Measurements from ENCODE around the gene TSPAN31. TPM values are rescaled to one million over a fixed set of nuclear protein-coding genes. Genes with fewer than 3 reads are reported as not detected.

TSPAN31 gene
- total RNA-seq, 5 donors from 2014 or later (not counting 1 experiment from before 2014, with no cell fraction given) = 12.8 to 25.6 (median 15.5) TPM

- H3K27me3 ChIP-seq (replicated peaks in 1 of 2; ENCODE audit: control insufficient read depth in 2 of 2, extremely low read depth in 1 of 2, insufficient read depth in 2 of 2, low read length in 1 of 2) = no peaks in the 10 kb centered on the region
- no peaks in the 10 kb centered on the region for H3K9me3 Mint-ChIP-seq
- H3K9me3 ChIP-seq = no peaks in the 10 kb centered on the region
- no peaks in the 10 kb centered on the region for H3K27me3 Mint-ChIP-seq
- no peak overlapping the region for H3K4me3 ChIP-seq (ENCODE audit: control insufficient read depth in 1 of 2, extremely low read depth in 1 of 2, low read length in 1 of 2)
- peaks cover 0 to 13% of the 10 kb centered on the region in 2 experiments for H3K4me1 ChIP-seq (ENCODE audit: control insufficient read depth in 1 of 2, extremely low read depth in 1 of 2, insufficient read depth in 2 of 2, low read length in 2 of 2)
- H3K4me3 Mint-ChIP-seq = no peak overlapping the region
- no peak overlapping the region for H3K27ac ChIP-seq (ENCODE audit: low read length)
- H3K27ac Mint-ChIP-seq = no peak overlapping the region
- peaks cover 5 to 10% (median 6%) of the 10 kb centered on the region in 3 donors for H3K4me1 Mint-ChIP-seq
- ATAC-seq (replicated peaks in 1 of 4) (no peak), DNase-seq (no peak)
- H3K36me3 Mint-ChIP-seq = peaks cover 68% of the 10 kb centered on the region
- WGBS (ENCODE audit: insufficient coverage) = 96% methylated on average over 7 of the region's 13 CpGs
- CTCF ChIA-PET = no interaction called here
- peaks cover 32 to 92% of the 10 kb centered on the region in 2 donors for H3K36me3 ChIP-seq (ENCODE audit: control insufficient read depth in 2 of 2, extremely low read depth in 1 of 2, insufficient read depth in 1 of 2, low read length in 1 of 2)
- POLR2A ChIA-PET = interaction anchor here in 1 of 2 donors (0.7 kb wide), 1 partner anchor 20 kb away, joined by 3 read pairs; no protein-coding TSS in a partner anchor
Measured at GRCh38 chr12:57730336-57731067, 14.3 kb upstream of the TSPAN31 start.

DNA sequence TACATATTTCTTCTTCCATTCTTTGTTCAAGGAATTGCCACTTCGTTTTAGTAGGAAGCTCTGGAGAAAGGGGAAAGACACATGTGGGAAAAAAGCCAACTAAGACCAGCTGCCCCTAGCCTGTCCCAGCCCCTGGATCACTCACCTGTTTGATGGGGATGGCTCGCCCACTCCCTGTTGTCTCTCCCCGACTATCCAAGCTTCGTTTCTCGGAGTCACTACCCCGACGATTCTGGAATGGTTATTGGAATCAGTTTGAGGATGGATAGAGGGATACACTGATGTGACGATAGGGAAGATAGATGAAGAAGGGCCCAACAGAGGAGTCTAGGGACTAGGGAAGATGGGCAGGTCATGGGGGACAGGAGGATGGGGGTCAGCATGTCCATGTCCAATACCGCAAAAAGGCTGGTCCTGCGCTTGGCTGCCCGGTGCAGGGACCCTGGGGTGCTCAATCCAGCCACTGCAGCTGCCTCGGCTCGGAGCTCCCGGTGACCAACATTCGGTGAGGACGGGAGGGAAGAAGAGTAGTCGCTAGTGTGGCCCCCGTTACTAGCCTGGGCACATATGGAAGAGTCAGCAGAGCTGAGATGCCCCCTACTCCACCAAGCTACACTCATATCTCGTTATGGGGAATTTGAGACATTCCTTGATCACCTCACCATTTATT, 13.3 kb upstream of the TSPAN31 start:
- Histone ChIP-seq H3K4me1 (ENCODE audit: control insufficient read depth in 1 of 2, extremely low read depth in 1 of 2, insufficient read depth in 2 of 2, low read length in 2 of 2) (peaks cover 0 to 13% of the 10 kb centered on the region in 2 experiments), H3K36me3 (ENCODE audit: control insufficient read depth in 2 of 2, extremely low read depth in 1 of 2, insufficient read depth in 1 of 2, low read length in 1 of 2) (peaks cover 24 to 93% of the 10 kb centered on the region in 2 donors), H3K27me3 (replicated peaks in 1 of 2; ENCODE audit: control insufficient read depth in 2 of 2, extremely low read depth in 1 of 2, insufficient read depth in 2 of 2, low read length in 1 of 2) (no peaks in the 10 kb centered on the region), H3K27ac (ENCODE audit: low read length) (no peak overlapping the region), H3K9me3 (no peaks in the 10 kb centered on the region), H3K4me3 (ENCODE audit: control insufficient read depth in 1 of 2, extremely low read depth in 1 of 2, low read length in 1 of 2) (no peak overlapping the region)
- peaks cover 9 to 14% (median 10%) of the 10 kb centered on the region in 3 donors for H3K4me1 Mint-ChIP-seq
- no peaks in the 10 kb centered on the region for H3K9me3 Mint-ChIP-seq
- H3K4me3 Mint-ChIP-seq = no peak overlapping the region
- H3K27me3 Mint-ChIP-seq = no peaks in the 10 kb centered on the region
- ATAC-seq (replicated peaks in 1 of 4) = no peak
- POLR2A ChIA-PET = no interaction called here
- 98% methylated on average over 7 of the region's 19 CpGs for WGBS (ENCODE audit: insufficient coverage)
- CTCF ChIA-PET = interaction anchor here in 1 of 2 donors (0.9 kb wide), 1 partner anchor 28 kb away, joined by 3 read pairs; no protein-coding TSS in a partner anchor
- H3K27ac Mint-ChIP-seq = no peak overlapping the region
- DNase-seq = no peak
- peaks cover 67% of the 10 kb centered on the region for H3K36me3 Mint-ChIP-seq

DNA sequence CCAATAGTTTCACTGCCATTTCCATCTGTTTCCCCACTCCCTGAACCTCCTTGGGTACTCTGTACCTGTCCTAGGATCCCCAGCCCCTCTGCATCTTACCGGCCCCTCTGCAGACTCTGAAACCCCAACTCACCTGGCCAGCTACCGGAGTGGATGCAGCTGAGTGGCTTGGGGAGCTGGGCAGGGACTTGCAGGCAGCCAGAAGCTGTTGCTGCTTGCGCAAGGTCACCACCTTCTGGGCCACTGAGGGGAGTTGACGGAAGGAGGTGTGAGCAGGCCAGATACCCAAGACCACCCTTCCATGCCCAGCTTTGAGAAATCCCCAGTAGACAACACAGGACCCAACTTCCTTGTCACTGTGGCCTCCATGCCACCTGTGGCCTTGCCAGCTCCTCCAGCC, 12.6 kb upstream of the TSPAN31 start:
- ChIA-PET CTCF (interaction anchor here in 1 of 2 donors (0.9 kb wide), 1 partner anchor 27 kb away, joined by 3 read pairs; no protein-coding TSS in a partner anchor), POLR2A (no interaction called here)
- Mint-ChIP-seq H3K9me3 (no peaks in the 10 kb centered on the region), H3K27me3 (no peaks in the 10 kb centered on the region), H3K4me3 (no peak overlapping the region), H3K27ac (peak overlapping the region in 1 of 2 donors; percentile 36), H3K36me3 (peaks cover 70% of the 10 kb centered on the region), H3K4me1 (peaks cover 13 to 19% (median 14%) of the 10 kb centered on the region in 3 donors)
- ATAC-seq (replicated peaks in 1 of 4) (no peak), DNase-seq (no peak)
- no peak overlapping the region for H3K4me3 ChIP-seq (ENCODE audit: control insufficient read depth in 1 of 2, extremely low read depth in 1 of 2, low read length in 1 of 2)
- no peak overlapping the region for H3K27ac ChIP-seq (ENCODE audit: low read length)
- no peaks in the 10 kb centered on the region for H3K27me3 ChIP-seq (replicated peaks in 1 of 2; ENCODE audit: control insufficient read depth in 2 of 2, extremely low read depth in 1 of 2, insufficient read depth in 2 of 2, low read length in 1 of 2)
- no peaks in the 10 kb centered on the region for H3K9me3 ChIP-seq
- WGBS (ENCODE audit: insufficient coverage) = 100% methylated on average over 1 of the region's 4 CpGs
- H3K4me1 ChIP-seq (ENCODE audit: control insufficient read depth in 1 of 2, extremely low read depth in 1 of 2, insufficient read depth in 2 of 2, low read length in 2 of 2) = peaks cover 0 to 20% of the 10 kb centered on the region in 2 experiments
- peaks cover 21 to 94% of the 10 kb centered on the region in 2 donors for H3K36me3 ChIP-seq (ENCODE audit: control insufficient read depth in 2 of 2, extremely low read depth in 1 of 2, insufficient read depth in 1 of 2, low read length in 1 of 2)

DNA sequence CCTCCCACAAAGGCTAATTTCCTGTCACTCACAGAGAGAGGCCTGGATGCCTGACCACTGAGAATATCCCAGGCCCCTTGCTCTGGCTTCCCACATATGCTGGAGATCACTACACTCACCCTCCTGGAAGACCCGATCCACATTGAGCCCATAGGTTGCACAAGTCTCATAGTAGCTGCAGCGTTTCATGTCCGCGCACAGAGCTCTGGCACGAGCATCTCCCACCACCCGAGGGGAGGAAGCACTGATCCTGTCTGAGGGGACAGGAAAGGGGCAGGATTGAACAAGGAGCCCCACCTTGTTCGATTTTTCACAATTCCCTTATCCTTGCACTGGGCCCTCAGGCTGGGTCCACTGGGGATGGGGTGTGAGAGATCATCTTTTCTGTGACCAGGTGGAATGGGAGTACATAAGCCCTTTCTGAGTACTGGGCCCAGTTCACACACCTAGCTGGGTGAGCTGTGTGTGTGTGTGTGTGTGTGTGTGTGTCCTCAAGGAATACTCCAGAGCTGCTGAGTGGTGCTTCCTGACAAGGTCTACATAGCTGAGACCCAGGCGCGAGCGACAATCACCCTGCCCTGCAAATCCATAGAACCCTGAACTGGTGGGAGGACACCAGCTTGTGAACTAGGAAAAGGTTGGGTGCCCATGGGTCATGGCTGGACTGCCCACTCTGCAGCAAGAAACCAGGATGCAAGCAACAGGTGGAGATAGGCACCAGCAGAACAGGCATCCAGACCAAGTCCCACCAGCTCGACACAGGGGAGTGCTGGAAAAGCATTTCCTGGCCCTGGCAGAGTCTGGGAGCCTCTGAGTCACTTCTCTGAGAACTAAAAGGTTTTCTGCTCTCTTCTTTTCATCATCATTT, 11.9 kb upstream of the TSPAN31 start:
- DNase-seq = no peak
- Histone ChIP-seq H3K36me3 (ENCODE audit: control insufficient read depth in 2 of 2, extremely low read depth in 1 of 2, insufficient read depth in 1 of 2, low read length in 1 of 2) (peaks cover 21 to 90% of the 10 kb centered on the region in 2 donors), H3K27me3 (replicated peaks in 1 of 2; ENCODE audit: control insufficient read depth in 2 of 2, extremely low read depth in 1 of 2, insufficient read depth in 2 of 2, low read length in 1 of 2) (no peaks in the 10 kb centered on the region), H3K4me1 (ENCODE audit: control insufficient read depth in 1 of 2, extremely low read depth in 1 of 2, insufficient read depth in 2 of 2, low read length in 2 of 2) (peaks cover 0 to 22% of the 10 kb centered on the region in 2 experiments), H3K27ac (ENCODE audit: low read length) (no peak overlapping the region), H3K9me3 (no peaks in the 10 kb centered on the region), H3K4me3 (ENCODE audit: control insufficient read depth in 1 of 2, extremely low read depth in 1 of 2, low read length in 1 of 2) (no peak overlapping the region)
- Mint-ChIP-seq H3K36me3 (peaks cover 67% of the 10 kb centered on the region), H3K27ac (peak overlapping the region in 1 of 2 donors; percentile 25), H3K4me1 (peaks cover 13 to 17% (median 14%) of the 10 kb centered on the region in 3 donors), H3K4me3 (no peak overlapping the region), H3K27me3 (no peaks in the 10 kb centered on the region), H3K9me3 (no peaks in the 10 kb centered on the region)
- ChIA-PET CTCF (interaction anchor here in 1 of 2 donors (0.9 kb wide), 1 partner anchor 26 kb away, joined by 3 read pairs; no protein-coding TSS in a partner anchor), POLR2A (interaction anchor here in 1 of 2 donors (0.6 kb wide), 1 partner anchor 13 kb away, joined by 5 read pairs; no protein-coding TSS in a partner anchor)
- 96% methylated on average over 7 of the region's 11 CpGs for WGBS (ENCODE audit: insufficient coverage)
- no peak for ATAC-seq (replicated peaks in 1 of 4)

DNA sequence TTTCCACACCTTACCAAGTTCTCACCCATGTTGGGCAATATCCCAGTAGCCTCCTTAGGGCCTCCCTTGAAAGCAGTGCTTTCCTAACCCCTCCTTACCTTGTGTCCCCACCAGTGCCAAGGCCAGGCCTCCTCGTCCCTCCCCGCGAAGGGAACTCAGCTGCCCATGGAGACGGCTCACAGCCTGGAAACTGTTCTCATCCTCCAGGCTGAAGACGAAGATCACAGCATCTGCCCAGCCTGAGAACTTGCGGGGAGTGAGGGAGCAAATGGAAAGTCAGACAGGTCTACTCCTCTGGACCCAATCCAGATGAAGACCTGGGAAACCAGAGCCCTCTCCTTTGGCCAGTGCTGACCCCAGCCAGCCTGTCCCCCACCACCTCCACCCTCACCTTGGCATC, 10.9 kb upstream of the TSPAN31 start:
- CTCF ChIA-PET = interaction anchor here in 1 of 2 donors (0.7 kb wide), 1 partner anchor 108 kb away, joined by 3 read pairs; no protein-coding TSS in a partner anchor
- Histone ChIP-seq H3K4me3 (ENCODE audit: control insufficient read depth in 1 of 2, extremely low read depth in 1 of 2, low read length in 1 of 2) (no peak overlapping the region), H3K4me1 (ENCODE audit: control insufficient read depth in 1 of 2, extremely low read depth in 1 of 2, insufficient read depth in 2 of 2, low read length in 2 of 2) (peaks cover under 1 to 28% of the 10 kb centered on the region in 2 experiments), H3K27ac (ENCODE audit: low read length) (no peak overlapping the region), H3K36me3 (ENCODE audit: control insufficient read depth in 2 of 2, extremely low read depth in 1 of 2, insufficient read depth in 1 of 2, low read length in 1 of 2) (peaks cover 21 to 81% of the 10 kb centered on the region in 2 donors), H3K9me3 (no peaks in the 10 kb centered on the region), H3K27me3 (replicated peaks in 1 of 2; ENCODE audit: control insufficient read depth in 2 of 2, extremely low read depth in 1 of 2, insufficient read depth in 2 of 2, low read length in 1 of 2) (no peaks in the 10 kb centered on the region)
- 93% methylated on average over 6 of the region's 6 CpGs for WGBS (ENCODE audit: insufficient coverage)
- Mint-ChIP-seq H3K36me3 (peaks cover 60% of the 10 kb centered on the region), H3K27ac (peak overlapping the region in 1 of 2 donors; percentile 8), H3K9me3 (no peaks in the 10 kb centered on the region), H3K27me3 (no peaks in the 10 kb centered on the region), H3K4me3 (no peak overlapping the region), H3K4me1 (peaks cover 14 to 18% (median 15%) of the 10 kb centered on the region in 3 donors)
- DNase-seq (no peak), ATAC-seq (replicated peaks in 1 of 4) (no peak)
- POLR2A ChIA-PET = no interaction called here

All from T-cell (primary cell).